ENCODE measurements around the gene DOCK8. TPM values are rescaled to one million over a fixed set of nuclear protein-coding genes. Genes with fewer than 3 reads are reported as not detected.
"Not testable (repeated sequence)": the region's sequence is repeated elsewhere in the genome, so short reads cannot be mapped to it uniquely, and the experiment has no call there.

The DOCK8 gene
- total RNA-seq (2014; rRNA removed; shearing (Covaris generic)): 0.41 and 0.80 TPM in 2 replicates

DNA sequence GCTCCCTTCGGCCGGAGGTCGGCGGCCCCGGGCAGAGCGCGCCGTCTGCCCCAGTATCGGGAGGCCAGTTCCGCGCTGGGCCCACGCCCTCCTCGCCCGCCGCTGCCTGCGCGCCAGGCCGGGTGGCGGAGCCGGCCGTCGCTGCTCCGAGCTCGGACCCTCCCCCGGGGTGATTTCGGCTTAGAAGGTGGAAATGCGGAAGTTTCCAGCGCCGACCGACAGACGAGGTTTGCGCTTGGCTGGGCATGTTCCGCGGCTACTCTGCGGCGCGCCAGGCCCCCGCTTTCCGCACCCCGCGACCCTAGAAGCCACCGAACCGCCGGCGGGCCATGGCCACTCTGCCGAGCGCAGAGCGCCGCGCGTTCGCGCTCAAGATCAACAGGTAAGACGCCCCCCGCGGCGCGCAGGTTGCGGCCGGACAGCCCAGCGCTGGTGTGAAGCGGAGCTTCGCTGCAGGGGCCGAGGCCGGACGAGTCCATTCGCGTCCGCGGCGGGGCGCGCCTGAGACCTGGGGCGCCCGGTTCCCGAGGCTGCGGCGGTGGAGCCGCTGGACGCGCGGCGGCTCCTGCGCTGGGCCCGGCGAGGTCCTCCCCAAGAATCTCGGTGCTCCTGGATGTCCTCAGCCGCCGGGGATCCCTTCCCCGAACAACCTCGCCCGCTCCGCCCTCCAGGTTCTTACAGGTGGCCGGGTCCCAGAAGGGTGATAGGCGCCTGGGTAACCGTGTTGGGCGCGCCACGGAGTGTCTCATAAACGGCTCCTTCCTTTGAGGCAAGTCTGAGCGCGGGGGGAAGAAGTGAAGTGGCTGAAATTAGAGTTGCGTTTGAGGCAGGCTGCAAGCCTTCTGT lies at the start of gene DOCK8:
TSS of gene DOCK8 (plus strand) at position 218 of the 846 bp plus-strand sequence. CDS start at position 330, 112 bp downstream.
- peak within 1 kb of the TSS; percentile 69 for H3K4me3 ChIP-seq (ENCODE audit: insufficient read depth, low read depth, low read length)
- no peaks in the 10 kb centered on the region for H3K36me3 ChIP-seq (replicated peaks; ENCODE audit: control insufficient read depth, insufficient read depth, low read length)
- H3K27me3 ChIP-seq (ENCODE audit: control insufficient read depth, insufficient read depth, low read length): peaks cover 27% of the 10 kb centered on the region
- DNase-seq: peak; percentile 88

DNA sequence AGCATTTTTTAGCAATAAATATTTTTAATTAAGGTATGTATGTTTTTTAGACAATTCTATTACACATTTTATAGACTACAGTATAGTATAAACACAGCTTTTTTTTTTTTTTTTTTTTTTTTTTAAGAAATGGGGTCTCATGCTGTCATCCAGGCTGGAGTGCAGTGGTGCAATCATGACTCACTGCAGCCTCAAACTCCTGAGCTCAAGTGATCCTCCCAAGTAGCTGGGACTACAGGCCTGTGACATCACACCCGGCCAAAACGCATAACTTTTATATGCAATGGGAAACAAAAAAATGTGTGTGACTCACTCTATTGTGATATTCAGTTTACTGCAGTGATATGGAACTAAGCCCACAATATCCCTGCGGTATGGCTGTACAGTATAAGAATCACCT lies 44.9 kb upstream of the DOCK8 start:
- not testable (repeated sequence) for H3K36me3 ChIP-seq (replicated peaks; ENCODE audit: control insufficient read depth, insufficient read depth, low read length); DNase-seq; H3K27me3 ChIP-seq (ENCODE audit: control insufficient read depth, insufficient read depth, low read length); H3K4me3 ChIP-seq (ENCODE audit: insufficient read depth, low read depth, low read length)

DNA sequence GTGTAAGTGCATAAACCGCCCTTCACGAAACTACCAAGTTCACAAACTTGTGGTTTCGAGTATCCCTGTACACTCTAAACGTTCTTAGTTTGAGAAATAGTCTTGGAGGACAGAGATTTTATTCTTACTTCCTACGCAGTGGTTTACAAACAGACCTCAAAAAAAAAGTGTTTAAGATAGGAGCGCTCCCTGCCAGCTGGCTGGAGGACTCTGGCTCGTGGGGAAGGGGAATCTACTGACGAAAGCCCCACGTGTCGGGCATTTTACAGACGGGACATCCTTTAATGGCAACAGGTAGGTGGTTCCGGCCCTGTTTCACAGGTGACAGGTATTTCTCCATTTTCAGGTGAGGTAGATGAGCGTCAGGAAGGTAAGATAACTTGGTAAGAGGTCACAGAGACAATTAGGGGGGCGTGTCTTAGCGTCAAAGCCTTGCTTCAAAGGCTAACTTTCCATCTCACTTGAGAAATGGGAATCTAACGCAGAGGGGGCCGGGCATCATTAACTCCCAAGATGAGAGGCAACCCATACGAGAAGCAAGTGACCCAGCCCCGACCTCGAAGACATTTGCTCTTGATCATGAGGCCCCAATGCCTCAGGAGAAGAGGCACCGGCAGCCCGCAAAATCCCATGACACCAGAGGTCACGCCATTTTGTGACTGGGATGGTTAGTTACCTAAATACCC lies 36.4 kb upstream of the DOCK8 start:
- H3K27me3 ChIP-seq (ENCODE audit: control insufficient read depth, insufficient read depth, low read length); H3K36me3 ChIP-seq (replicated peaks; ENCODE audit: control insufficient read depth, insufficient read depth, low read length); DNase-seq: not testable (repeated sequence)
- peak overlapping the region; percentile 8; the same call in 1 of the 2 replicates for H3K4me3 ChIP-seq (ENCODE audit: insufficient read depth, low read depth, low read length)

DNA sequence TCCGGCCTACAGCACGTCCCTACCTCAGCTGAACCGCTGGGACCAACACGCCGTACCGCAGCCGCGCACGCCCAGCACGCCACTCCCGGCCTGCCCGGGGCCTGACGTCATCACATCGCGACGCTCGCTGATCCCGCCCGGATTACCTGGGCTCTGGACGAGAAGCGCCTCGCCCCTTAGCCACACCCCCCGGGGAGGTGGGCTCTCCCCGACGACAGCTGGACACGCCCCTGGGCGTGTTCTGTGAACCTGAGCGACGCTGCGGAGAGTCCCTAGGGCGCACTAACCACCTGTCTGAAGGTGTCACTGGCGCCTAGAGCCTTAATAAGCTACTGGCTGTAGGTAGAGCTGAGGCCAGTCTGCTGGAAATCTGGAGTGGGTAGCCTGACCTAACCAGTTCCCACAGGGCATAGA lies 35.7 kb upstream of the DOCK8 start, which contains the start of gene ZNG1A:
TSS of gene ZNG1A (minus strand) at position 87 of the 414 bp plus-strand sequence. CDS start 87 bp downstream, outside the sequence.
- H3K36me3 ChIP-seq (replicated peaks; ENCODE audit: control insufficient read depth, insufficient read depth, low read length); H3K27me3 ChIP-seq (ENCODE audit: control insufficient read depth, insufficient read depth, low read length); DNase-seq: not testable (repeated sequence)
- H3K4me3 ChIP-seq (ENCODE audit: insufficient read depth, low read depth, low read length): peak within 1 kb of the TSS; percentile 8; the same call in 1 of the 2 replicates

DNA sequence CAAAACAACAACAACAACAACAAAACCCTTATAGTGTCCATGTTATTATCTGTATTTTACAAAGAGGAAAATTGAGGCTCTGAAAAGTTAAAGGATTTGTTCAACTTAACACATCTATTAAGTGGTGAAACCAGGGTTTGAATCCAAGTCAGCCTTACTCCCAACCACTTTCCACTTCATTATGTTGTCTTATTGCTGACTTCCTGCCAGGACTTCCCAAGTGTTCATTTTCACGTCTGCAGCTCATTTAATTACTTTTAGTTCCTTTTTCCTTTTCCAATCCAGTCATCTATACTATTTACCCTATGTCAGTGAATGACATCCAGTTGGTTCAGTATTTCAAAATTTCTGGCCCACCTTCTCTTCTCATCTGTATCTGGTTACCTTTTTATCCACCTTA lies 15.1 kb upstream of the DOCK8 start:
- H3K36me3 ChIP-seq (replicated peaks; ENCODE audit: control insufficient read depth, insufficient read depth, low read length); H3K4me3 ChIP-seq (ENCODE audit: insufficient read depth, low read depth, low read length); DNase-seq: not testable (repeated sequence)

DNA sequence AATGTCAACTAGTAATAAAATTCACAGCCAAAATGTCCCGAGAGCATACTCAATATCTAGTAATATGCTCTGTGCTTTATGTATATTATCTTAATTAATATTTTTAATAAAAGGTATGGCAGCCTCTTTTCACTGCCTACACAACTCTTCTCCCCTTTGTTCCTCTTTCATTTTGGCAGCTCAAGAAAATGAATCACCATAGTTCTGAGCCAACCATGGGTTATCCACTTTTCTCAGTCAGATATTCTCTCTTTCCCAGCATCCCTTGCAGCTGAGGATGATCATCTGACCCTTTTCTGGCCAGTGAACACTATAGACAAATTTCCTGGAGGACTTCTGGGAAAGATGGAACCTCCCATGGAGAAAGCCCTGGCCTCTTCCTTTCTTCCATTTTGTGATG lies 8.2 kb upstream of the DOCK8 start:
- no peaks in the 10 kb centered on the region for H3K36me3 ChIP-seq (replicated peaks; ENCODE audit: control insufficient read depth, insufficient read depth, low read length)
- no peaks in the 10 kb centered on the region; the same call in 1 of the 2 replicates for H3K27me3 ChIP-seq (ENCODE audit: control insufficient read depth, insufficient read depth, low read length)

More for the DNA sequence above, 15.1 kb upstream of the DOCK8 start:
- not testable (repeated sequence) for H3K27me3 ChIP-seq (ENCODE audit: control insufficient read depth, insufficient read depth, low read length)

DNA sequence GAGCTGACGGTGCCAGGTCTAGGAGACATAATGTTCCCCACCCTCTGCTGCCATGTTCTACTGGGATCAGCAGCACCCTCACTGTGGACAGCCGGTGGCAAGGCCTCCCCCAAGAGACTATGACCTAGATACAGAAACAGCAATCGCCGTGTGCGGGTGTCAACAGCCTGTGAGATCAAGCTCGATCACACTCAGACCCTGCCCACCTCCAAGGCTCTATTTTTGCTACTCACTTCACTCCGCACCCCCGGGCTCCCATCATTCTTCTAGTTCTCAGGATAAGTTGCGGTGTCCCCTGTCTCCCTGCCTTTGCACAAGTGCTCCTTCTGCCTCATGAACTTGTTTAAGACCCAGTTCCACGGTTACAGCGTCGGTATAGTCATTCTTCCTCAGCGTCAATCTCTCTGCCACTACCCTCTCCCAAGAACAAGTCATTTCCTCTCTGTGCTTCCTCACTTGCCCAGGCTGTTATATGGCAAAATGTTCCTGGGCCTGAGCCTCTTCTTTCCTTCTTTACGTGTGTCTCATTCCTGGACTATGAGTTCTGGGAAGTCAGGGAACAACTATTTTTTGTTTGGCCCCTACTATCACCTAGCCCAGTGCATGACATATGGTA lies 5.4 kb upstream of the DOCK8 start:
- H3K27me3 ChIP-seq (ENCODE audit: control insufficient read depth, insufficient read depth, low read length): peaks cover 12% of the 10 kb centered on the region
- no peak overlapping the region for H3K4me3 ChIP-seq (ENCODE audit: insufficient read depth, low read depth, low read length)
- DNase-seq: no peak
- no peaks in the 10 kb centered on the region for H3K36me3 ChIP-seq (replicated peaks; ENCODE audit: control insufficient read depth, insufficient read depth, low read length)

More for the DNA sequence above, 8.2 kb upstream of the DOCK8 start:
- H3K4me3 ChIP-seq (ENCODE audit: insufficient read depth, low read depth, low read length): no peak overlapping the region
- no peak for DNase-seq

DNA sequence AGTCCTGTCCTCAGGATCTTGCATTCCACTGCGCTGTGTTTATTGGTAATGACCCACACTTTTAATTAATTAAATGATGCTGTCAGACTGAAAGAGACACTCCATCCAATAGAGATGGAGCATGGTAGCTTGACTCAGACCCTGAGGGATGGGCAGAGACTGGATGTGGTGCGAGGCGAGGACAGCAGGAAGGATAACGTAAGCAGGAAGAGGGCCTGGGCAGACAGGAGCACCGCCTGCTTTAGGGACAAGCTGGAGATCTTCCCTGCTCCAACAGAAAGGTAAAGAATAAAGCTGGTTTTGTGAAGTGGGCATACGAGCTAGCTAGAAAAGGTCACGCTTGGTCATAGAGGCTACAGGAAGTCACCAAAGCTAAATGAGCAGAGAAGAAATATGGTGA lies 3.6 kb upstream of the DOCK8 start:
- Histone ChIP-seq H3K36me3 (replicated peaks; ENCODE audit: control insufficient read depth, insufficient read depth, low read length) (no peaks in the 10 kb centered on the region), H3K4me3 (ENCODE audit: insufficient read depth, low read depth, low read length) (no peak overlapping the region), H3K27me3 (ENCODE audit: control insufficient read depth, insufficient read depth, low read length) (peaks cover 27% of the 10 kb centered on the region)
- DNase-seq: no peak

DNA sequence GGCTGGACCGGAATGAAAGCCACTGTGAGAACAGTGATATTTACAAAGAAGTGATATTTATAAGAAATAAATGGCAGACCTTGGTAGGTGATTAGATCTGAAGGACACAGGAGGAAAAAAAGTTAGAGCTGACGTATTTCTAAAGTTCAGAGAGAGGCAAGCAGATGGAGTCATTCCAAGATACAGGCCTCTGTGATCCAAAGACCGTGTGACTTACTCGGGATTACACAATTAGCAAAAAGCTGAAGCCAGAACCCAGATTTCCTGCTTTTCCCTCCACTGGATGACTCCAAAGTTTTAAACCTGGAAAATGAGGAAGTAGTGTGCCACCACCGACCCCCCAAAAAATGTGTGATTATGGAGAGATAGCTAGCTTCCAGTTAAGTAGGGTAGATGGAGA lies 3.1 kb upstream of the DOCK8 start:
- Histone ChIP-seq H3K36me3 (replicated peaks; ENCODE audit: control insufficient read depth, insufficient read depth, low read length) (no peaks in the 10 kb centered on the region), H3K4me3 (ENCODE audit: insufficient read depth, low read depth, low read length) (no peak overlapping the region), H3K27me3 (ENCODE audit: control insufficient read depth, insufficient read depth, low read length) (peaks cover 27% of the 10 kb centered on the region)
- DNase-seq: no peak

DNA sequence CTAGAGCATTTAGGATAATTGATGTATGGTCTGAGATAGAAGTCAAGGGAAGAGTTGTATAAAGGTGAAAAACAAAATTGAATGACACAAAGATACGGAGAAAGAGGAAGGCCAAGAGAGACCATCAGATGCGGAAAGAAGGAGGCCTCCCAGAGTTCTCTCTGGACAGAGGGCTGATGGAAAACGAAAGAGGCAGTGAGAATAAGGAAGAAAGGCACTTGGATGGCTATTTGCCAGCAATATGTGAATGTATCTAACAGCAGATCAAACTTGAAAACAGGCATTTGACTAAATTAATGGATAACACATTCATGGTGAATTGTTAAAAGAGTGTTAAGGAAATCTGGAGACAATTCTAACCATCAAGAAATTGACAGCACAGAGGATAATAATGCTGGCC lies 2.4 kb upstream of the DOCK8 start:
- Histone ChIP-seq H3K27me3 (ENCODE audit: control insufficient read depth, insufficient read depth, low read length) (peaks cover 27% of the 10 kb centered on the region), H3K4me3 (ENCODE audit: insufficient read depth, low read depth, low read length) (no peak overlapping the region)
- no peak for DNase-seq

DNA sequence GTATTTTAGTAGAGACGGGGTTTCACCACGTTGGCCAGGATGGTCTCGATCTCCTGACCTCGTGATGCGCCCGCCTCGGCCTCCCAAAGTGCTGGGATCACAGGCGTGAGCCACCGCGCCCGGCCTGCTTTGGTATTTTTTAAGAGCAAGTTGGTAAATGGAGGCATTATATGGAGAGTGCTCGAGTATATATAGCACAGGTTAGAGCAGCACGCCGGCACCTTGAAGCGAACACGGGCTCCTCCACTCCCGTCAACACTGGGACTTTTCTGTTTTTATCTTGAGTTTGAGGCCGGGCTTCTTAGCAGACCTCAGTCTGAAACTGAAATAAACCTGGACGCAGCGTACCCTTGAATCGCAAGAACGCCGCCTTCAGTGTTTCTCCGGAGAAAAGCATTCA lies 764 bp upstream of the DOCK8 start:
- DNase-seq: peak; percentile 29
- H3K4me3 ChIP-seq (ENCODE audit: insufficient read depth, low read depth, low read length); H3K36me3 ChIP-seq (replicated peaks; ENCODE audit: control insufficient read depth, insufficient read depth, low read length): not testable (repeated sequence)
- H3K27me3 ChIP-seq (ENCODE audit: control insufficient read depth, insufficient read depth, low read length): peaks cover 27% of the 10 kb centered on the region

More for the DNA sequence above, 2.4 kb upstream of the DOCK8 start:
- H3K36me3 ChIP-seq (replicated peaks; ENCODE audit: control insufficient read depth, insufficient read depth, low read length): no peaks in the 10 kb centered on the region

DNA sequence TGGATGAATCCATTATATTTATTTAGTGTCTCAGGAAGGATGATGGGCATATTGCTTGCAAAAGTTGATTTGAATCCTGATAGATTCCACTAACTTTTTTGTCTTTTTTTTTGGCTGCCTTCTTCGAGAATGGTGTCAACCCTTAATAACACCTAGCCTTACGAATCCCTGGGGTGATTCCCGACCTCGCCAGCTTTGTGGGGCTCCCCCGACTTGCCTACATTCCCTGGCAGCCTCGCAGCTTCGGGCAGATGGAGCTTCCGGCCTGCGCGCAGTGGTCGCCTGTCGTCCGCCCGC lies 366 bp upstream of the DOCK8 start:
- DNase-seq: no peak
- Histone ChIP-seq H3K4me3 (ENCODE audit: insufficient read depth, low read depth, low read length) (peak overlapping the region; percentile 69), H3K36me3 (replicated peaks; ENCODE audit: control insufficient read depth, insufficient read depth, low read length) (no peaks in the 10 kb centered on the region), H3K27me3 (ENCODE audit: control insufficient read depth, insufficient read depth, low read length) (peaks cover 27% of the 10 kb centered on the region)

DNA sequence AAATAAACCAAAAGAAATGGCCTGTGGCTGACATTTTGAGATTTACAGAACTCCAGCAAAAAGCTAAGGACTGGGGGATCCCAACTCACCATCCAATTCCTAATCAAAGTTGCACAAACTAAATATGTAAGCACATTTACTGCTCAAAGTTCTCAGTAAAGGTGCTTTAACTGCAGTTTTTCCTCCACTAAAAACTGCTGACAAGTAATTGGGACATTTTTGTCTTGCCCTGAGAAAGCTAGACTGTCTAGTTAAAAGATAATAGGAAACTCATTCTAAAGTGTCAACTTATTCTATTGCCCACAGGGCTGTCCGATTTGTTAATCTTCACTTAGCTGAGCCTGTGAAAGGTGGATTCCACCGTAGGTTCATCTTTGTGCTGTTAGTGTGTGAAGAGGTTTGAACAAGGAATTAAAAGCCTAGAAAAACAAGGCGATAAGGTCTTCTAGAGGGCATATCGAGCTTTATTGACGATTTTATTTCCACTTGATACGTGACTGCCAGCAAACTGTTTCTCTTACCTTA lies 1.0 kb downstream of the DOCK8 start:
- no peak for DNase-seq
- Histone ChIP-seq H3K36me3 (replicated peaks; ENCODE audit: control insufficient read depth, insufficient read depth, low read length) (no peaks in the 10 kb centered on the region), H3K4me3 (ENCODE audit: insufficient read depth, low read depth, low read length) (peak overlapping the region; percentile 69; the same call in 1 of the 2 replicates), H3K27me3 (ENCODE audit: control insufficient read depth, insufficient read depth, low read length) (peaks cover 27% of the 10 kb centered on the region)

DNA sequence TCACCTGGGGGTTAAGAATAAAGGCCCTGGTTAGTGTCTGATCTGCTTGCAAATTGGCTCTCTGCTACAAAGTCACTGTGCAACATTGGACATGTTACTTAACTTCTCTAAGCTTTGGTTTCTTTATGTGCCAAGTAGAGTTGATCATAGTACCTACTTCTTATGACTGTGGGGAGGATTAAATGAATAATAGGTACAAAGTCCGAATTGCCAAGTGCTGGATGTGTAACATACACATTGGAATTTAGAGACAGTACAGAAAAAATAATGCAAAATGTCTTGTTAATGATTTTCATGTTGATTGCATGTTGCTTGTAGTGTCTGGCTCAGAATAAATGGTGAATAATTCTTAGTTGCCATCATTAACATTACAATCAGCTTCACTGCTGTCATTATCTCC lies 2.2 kb downstream of the DOCK8 start:
- Histone ChIP-seq H3K27me3 (ENCODE audit: control insufficient read depth, insufficient read depth, low read length) (peaks cover 24% of the 10 kb centered on the region), H3K4me3 (ENCODE audit: insufficient read depth, low read depth, low read length) (no peak overlapping the region), H3K36me3 (replicated peaks; ENCODE audit: control insufficient read depth, insufficient read depth, low read length) (no peaks in the 10 kb centered on the region)
- no peak for DNase-seq

All from H7 (cell line).